ENCODE results near the gene SPIB. TPM values are rescaled to one million over a fixed set of nuclear protein-coding genes. Genes with fewer than 3 reads are reported as not detected.

Gene SPIB
- total RNA-seq, 4 donors from 2014 or later = 0.37 TPM; not detected in 3

GRCh38 chr19:50475101-50475568, 56.4 kb downstream of the SPIB start:
- DNase-seq (ENCODE audit: low spot score) (no peak), ATAC-seq (ENCODE audit: low FRiP score) (no peak)
- no peak for TF ChIP-seq CTCF (IDR thresholded peaks at IDR 0.05)

- no peak for ATAC-seq (ENCODE audit: low FRiP score)
- no peak for TF ChIP-seq CTCF (IDR thresholded peaks at IDR 0.05)
- no peak for DNase-seq (ENCODE audit: low spot score)
Observed at GRCh38 chr19:50475736-50476223, 57.0 kb downstream of the SPIB start.

- ATAC-seq (ENCODE audit: low FRiP score) = peak; percentile 93
- no peak for TF ChIP-seq CTCF (IDR thresholded peaks at IDR 0.05)
- peak; percentile 73 for DNase-seq (ENCODE audit: low spot score)
Observed at GRCh38 chr19:50476224-50476906, 57.6 kb downstream of the SPIB start, which contains the start of the genes EMC10 and GARIN5A. EMC10 (plus strand) TSS chr19:50476507; CDS start chr19:50476545, 38 bp downstream. GARIN5A (minus strand) TSS chr19:50476848; CDS start chr19:50476388, 460 bp downstream.

- ATAC-seq (ENCODE audit: low FRiP score) (no peak), DNase-seq (ENCODE audit: low spot score) (no peak)
- TF ChIP-seq CTCF (IDR thresholded peaks at IDR 0.05) = no peak
Observed at GRCh38 chr19:50476907-50477238, 58.1 kb downstream of the SPIB start.

- ATAC-seq (ENCODE audit: low FRiP score) = no peak
- no peak for DNase-seq (ENCODE audit: low spot score)
- TF ChIP-seq CTCF (IDR thresholded peaks at IDR 0.05) = no peak
Observed at GRCh38 chr19:50477751-50478515, 59.2 kb downstream of the SPIB start.

- no peak for ATAC-seq (ENCODE audit: low FRiP score)
- TF ChIP-seq CTCF (IDR thresholded peaks at IDR 0.05) = no peak
- no peak for DNase-seq (ENCODE audit: low spot score)
Observed at GRCh38 chr19:50478901-50479715, 60.4 kb downstream of the SPIB start.

All from omental fat pad (tissue), 4 donors.